Endodermal cell (in vitro differentiated cells): ENCODE results near the gene ARL4C. TPM values are rescaled to one million over a fixed set of nuclear protein-coding genes. Genes with fewer than 3 reads are reported as not detected.

Experiments used
- DNase-seq: peaks from one replicate; pipeline ENCODE4 v3.0.0-alpha.2; 2017
- H3K27ac ChIP-seq: 2 replicates; pipeline ENCODE4 v1.5.1; 2013; ENCODE audit warnings: mild to moderate bottlenecking, low read depth, low read length, moderate library complexity
- H3K27me3 ChIP-seq: 2 replicates; pipeline ENCODE4 v1.6.1; 2013; ENCODE audit warnings: mild to moderate bottlenecking, low read length, moderate library complexity; ENCODE audit not compliant: insufficient read depth, control insufficient read depth, poor library complexity, severe bottlenecking
- H3K36me3 ChIP-seq: 2 replicates; pipeline ENCODE4 v1.7.0; 2013; ENCODE audit warnings: mild to moderate bottlenecking, low read length, moderate library complexity; ENCODE audit not compliant: control insufficient read depth, insufficient read depth
- H3K4me1 ChIP-seq: one replicate; pipeline ENCODE4 v1.7.0; 2013; ENCODE audit warnings: low read length; ENCODE audit not compliant: control insufficient read depth, insufficient read depth
- H3K4me3 ChIP-seq: 2 replicates; pipeline ENCODE4 v1.5.1; 2013; ENCODE audit warnings: mild to moderate bottlenecking, low read length, moderate library complexity
- H3K9ac ChIP-seq: 2 replicates; pipeline ENCODE4 v1.6.1; 2013; ENCODE audit warnings: mild to moderate bottlenecking, low read length, moderate library complexity; ENCODE audit not compliant: poor library complexity, severe bottlenecking; ENCODE audit errors: extremely low read depth
- H3K9me3 ChIP-seq: 2 replicates; pipeline ENCODE4 v1.6.1; 2013; ENCODE audit warnings: mild to moderate bottlenecking, low read length, moderate library complexity; ENCODE audit not compliant: control insufficient read depth
- H3K27ac Mint-ChIP-seq: 2 replicates; pipeline ENCODE4 v1.8.0; 2020; ENCODE audit warnings: mixed read lengths
- H3K27me3 Mint-ChIP-seq: 2 replicates; pipeline ENCODE4 v1.8.0; 2021; ENCODE audit warnings: mild to moderate bottlenecking, mixed read lengths; ENCODE audit not compliant: insufficient read depth
- H3K36me3 Mint-ChIP-seq: 2 replicates; pipeline ENCODE4 v1.8.0; 2020; ENCODE audit warnings: low read depth, mixed read lengths
- H3K4me1 Mint-ChIP-seq: 2 replicates; pipeline ENCODE4 v1.8.0; 2020; ENCODE audit warnings: mixed read lengths
- H3K4me3 Mint-ChIP-seq: 2 replicates; pipeline ENCODE4 v1.8.0; 2020; ENCODE audit warnings: mild to moderate bottlenecking, moderate library complexity, mixed read lengths
- H3K9me3 Mint-ChIP-seq: 2 replicates; pipeline ENCODE4 v1.8.0; 2020; ENCODE audit warnings: mild to moderate bottlenecking, mixed read lengths
- CTCF ChIP-seq: fragments of 200-600 bp; sonication (generic); conservative IDR thresholded peaks from 2 replicates; pipeline ENCODE4 v1.5.0; 2021; ENCODE audit warnings: antibody characterized with exemption, mild to moderate bottlenecking
- WGBS, 2 experiments: methylation state at CpG; one replicate each; pipeline versions ENCODE4 v1.1.5 to v1.1.7; 2013; ENCODE audit warnings: missing lambda C conversion rate in 2 of 2, mixed read lengths in 1 of 2; ENCODE audit not compliant: insufficient coverage in 1 of 2, insufficient read length in 1 of 2; 5-methylcytosine and 5-hydroxymethylcytosine counted together
- total RNA-seq, 2 donors: library from RNA; stranded (reverse); fragmentation: NEBNext Ultra II Directional in 1 of 2; extraction: Animal tissue kit (Norgen Biotek cat#: 25700) in 1 of 2; gene quantifications; 2 replicates in 1 of 2; 3 replicates in 1 of 2; pipeline ENCODE4 v1.2.1, GENCODE V29; 2021

ARL4C gene
- total RNA-seq, 2 donors from 2014 or later: 9.3 to 21.7 TPM

GRCh38 chr2:234491281-234491680 lies 5.6 kb downstream of the ARL4C start:
- 93 to 96% methylated on average over 3 to 4 of the region's 4 CpGs for WGBS, 2 experiments
- Histone ChIP-seq H3K27me3 (no peaks in the 10 kb centered on the region), H3K27ac (no peak overlapping the region), H3K36me3 (no peaks in the 10 kb centered on the region), H3K9ac (no peak overlapping the region), H3K4me1 (no peaks in the 10 kb centered on the region), H3K9me3 (no peaks in the 10 kb centered on the region), H3K4me3 (no peak overlapping the region)
- peaks cover 20% of the 10 kb centered on the region for H3K4me1 Mint-ChIP-seq
- no peak overlapping the region for H3K4me3 Mint-ChIP-seq
- H3K36me3 Mint-ChIP-seq: no peaks in the 10 kb centered on the region
- no peak for TF ChIP-seq CTCF
- no peaks in the 10 kb centered on the region for H3K9me3 Mint-ChIP-seq
- H3K27ac Mint-ChIP-seq: no peak overlapping the region
- no peak for DNase-seq
- H3K27me3 Mint-ChIP-seq: peaks cover 11% of the 10 kb centered on the region

- no peak for TF ChIP-seq CTCF
- H3K4me1 Mint-ChIP-seq: peaks cover 20% of the 10 kb centered on the region
- Histone ChIP-seq H3K27me3 (no peaks in the 10 kb centered on the region), H3K9ac (no peak overlapping the region), H3K36me3 (no peaks in the 10 kb centered on the region), H3K4me1 (no peaks in the 10 kb centered on the region), H3K27ac (no peak overlapping the region), H3K4me3 (no peak overlapping the region), H3K9me3 (no peaks in the 10 kb centered on the region)
- no peaks in the 10 kb centered on the region for H3K9me3 Mint-ChIP-seq
- peaks cover 3% of the 10 kb centered on the region for H3K27me3 Mint-ChIP-seq
- H3K4me3 Mint-ChIP-seq: no peak overlapping the region
- H3K27ac Mint-ChIP-seq: no peak overlapping the region
- no peaks in the 10 kb centered on the region for H3K36me3 Mint-ChIP-seq
- DNase-seq: no peak
- 91 to 95% methylated on average over 14 to 15 of the region's 15 CpGs for WGBS, 2 experiments
Measured at GRCh38 chr2:234490271-234491091, 6.4 kb downstream of the ARL4C start.

- H3K36me3 ChIP-seq: no peaks in the 10 kb centered on the region
- H3K4me3 Mint-ChIP-seq: no peak overlapping the region
- peaks cover 9% of the 10 kb centered on the region for H3K4me1 Mint-ChIP-seq
- WGBS, 2 experiments: 80 to 84% methylated on average over 4 to 8 of the region's 8 CpGs
- H3K4me1 ChIP-seq: no peaks in the 10 kb centered on the region
- no peak for DNase-seq
- H3K27ac ChIP-seq: no peak overlapping the region
- H3K4me3 ChIP-seq: no peak overlapping the region
- no peaks in the 10 kb centered on the region for H3K36me3 Mint-ChIP-seq
- no peak overlapping the region for H3K27ac Mint-ChIP-seq
- no peak for TF ChIP-seq CTCF
- H3K9ac ChIP-seq: no peak overlapping the region
- no peaks in the 10 kb centered on the region for H3K9me3 ChIP-seq
- H3K27me3 ChIP-seq: no peaks in the 10 kb centered on the region
- H3K27me3 Mint-ChIP-seq: no peaks in the 10 kb centered on the region
- no peaks in the 10 kb centered on the region for H3K9me3 Mint-ChIP-seq
Measured at GRCh38 chr2:234488913-234489451, 7.9 kb downstream of the ARL4C start.
